ENCODE data around the gene ABHD14A. TPM values are rescaled to one million over a fixed set of nuclear protein-coding genes. Genes with fewer than 3 reads are reported as not detected.

Gene ABHD14A
- total RNA-seq, 1 donor from 2014 or later: 14.8 TPM

DNA sequence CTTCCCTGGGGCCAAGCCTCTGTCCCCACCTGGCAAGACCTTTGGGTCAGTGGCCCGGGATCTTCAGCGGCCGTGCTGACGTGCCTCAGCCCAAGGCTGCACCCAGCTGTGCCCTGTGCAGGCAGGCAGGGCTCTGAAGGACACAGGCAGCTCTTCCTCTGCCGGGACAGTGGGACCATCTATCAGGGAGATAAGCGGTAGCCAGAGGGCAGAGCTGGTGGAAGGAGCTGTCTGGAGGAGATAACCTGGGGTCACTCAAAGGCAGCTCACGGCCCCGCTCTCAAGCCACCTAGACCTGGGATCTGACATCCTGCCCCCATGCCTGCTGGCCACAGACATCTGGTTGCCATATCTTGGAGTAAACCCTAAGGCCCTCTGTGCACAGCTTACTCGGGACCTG is 54.2 kb downstream of the ABHD14A start:
- H3K9me3 Mint-ChIP-seq: no peaks in the 10 kb centered on the region
- H3K27me3 Mint-ChIP-seq (ENCODE audit: low read depth): no peaks in the 10 kb centered on the region
- peaks cover 28% of the 10 kb centered on the region for H3K4me1 Mint-ChIP-seq
- no peaks in the 10 kb centered on the region for H3K36me3 Mint-ChIP-seq (ENCODE audit: low read depth)
- DNase-seq (ENCODE audit: low read depth, low spot score): no peak
- H3K4me3 Mint-ChIP-seq: no peak overlapping the region
- H3K27ac Mint-ChIP-seq (ENCODE audit: unreplicated experiment): no peak overlapping the region
- TF ChIP-seq, protein P1, sequence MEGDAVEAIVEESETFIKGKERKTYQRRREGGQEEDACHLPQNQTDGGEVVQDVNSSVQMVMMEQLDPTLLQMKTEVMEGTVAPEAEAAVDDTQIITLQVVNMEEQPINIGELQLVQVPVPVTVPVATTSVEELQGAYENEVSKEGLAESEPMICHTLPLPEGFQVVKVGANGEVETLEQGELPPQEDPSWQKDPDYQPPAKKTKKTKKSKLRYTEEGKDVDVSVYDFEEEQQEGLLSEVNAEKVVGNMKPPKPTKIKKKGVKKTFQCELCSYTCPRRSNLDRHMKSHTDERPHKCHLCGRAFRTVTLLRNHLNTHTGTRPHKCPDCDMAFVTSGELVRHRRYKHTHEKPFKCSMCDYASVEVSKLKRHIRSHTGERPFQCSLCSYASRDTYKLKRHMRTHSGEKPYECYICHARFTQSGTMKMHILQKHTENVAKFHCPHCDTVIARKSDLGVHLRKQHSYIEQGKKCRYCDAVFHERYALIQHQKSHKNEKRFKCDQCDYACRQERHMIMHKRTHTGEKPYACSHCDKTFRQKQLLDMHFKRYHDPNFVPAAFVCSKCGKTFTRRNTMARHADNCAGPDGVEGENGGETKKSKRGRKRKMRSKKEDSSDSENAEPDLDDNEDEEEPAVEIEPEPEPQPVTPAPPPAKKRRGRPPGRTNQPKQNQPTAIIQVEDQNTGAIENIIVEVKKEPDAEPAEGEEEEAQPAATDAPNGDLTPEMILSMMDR (conservative IDR thresholded peaks at IDR 0.05): no peak

DNA sequence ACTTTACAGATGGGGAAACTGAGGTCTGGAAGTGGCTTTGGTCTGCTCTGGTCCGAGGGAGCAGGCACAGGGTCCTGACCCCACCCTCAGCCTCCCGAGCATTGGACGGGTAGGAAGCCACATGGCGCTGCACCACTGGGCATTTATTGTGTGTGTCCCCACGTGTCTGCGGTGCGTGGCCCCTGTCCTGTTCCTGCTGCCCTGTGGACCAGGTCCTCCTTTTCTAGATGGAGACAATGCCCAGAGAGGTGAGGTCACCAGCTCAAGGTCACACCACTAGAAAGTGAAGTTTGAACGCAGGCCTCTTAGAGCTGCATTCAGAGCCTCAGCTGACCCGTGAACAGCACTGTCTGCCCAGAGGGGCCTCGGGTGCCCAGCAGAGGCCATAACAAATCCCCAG is 54.7 kb downstream of the ABHD14A start:
- Mint-ChIP-seq H3K27ac (ENCODE audit: unreplicated experiment) (no peak overlapping the region), H3K9me3 (no peaks in the 10 kb centered on the region), H3K27me3 (ENCODE audit: low read depth) (no peaks in the 10 kb centered on the region), H3K4me3 (no peak overlapping the region), H3K4me1 (peaks cover 23% of the 10 kb centered on the region), H3K36me3 (ENCODE audit: low read depth) (no peaks in the 10 kb centered on the region)
- TF ChIP-seq, protein P1 (conservative IDR thresholded peaks at IDR 0.05): no peak
- no peak for DNase-seq (ENCODE audit: low read depth, low spot score)

Other genes starting within 250 kb of the ABHD14A start
- not detected in 2 replicates for gene IQCF6, start 195.8 kb upstream of the ABHD14A start, total RNA-seq
- not detected in 2 replicates for gene IQCF2, start 113.4 kb upstream of the ABHD14A start, total RNA-seq
- gene IQCF5, start 99.5 kb upstream of the ABHD14A start, total RNA-seq: not detected in 2 replicates
- not detected in 2 replicates for gene IQCF1, start 71.7 kb upstream of the ABHD14A start, total RNA-seq
- 37.9 and 40.1 TPM in 2 replicates for gene RRP9, start 33.2 kb upstream of the ABHD14A start, total RNA-seq
- gene PARP3, start 32.7 kb upstream of the ABHD14A start, total RNA-seq: 4.3 and 4.6 TPM in 2 replicates
- gene GPR62, start 19.7 kb upstream of the ABHD14A start, total RNA-seq: 0.18 and 0.23 TPM in 2 replicates
- 228 and 235 TPM in 2 replicates for gene PCBP4, start 7.6 kb upstream of the ABHD14A start, total RNA-seq
- 4.7 and 6.2 TPM in 2 replicates for gene ABHD14B, start 1.0 kb upstream of the ABHD14A start, total RNA-seq
- gene ACY1, start 8.5 kb downstream of the ABHD14A start, total RNA-seq: 29.9 and 32.5 TPM in 2 replicates
- 1,471 and 1,533 TPM in 2 replicates for gene RPL29, start 20.8 kb downstream of the ABHD14A start, total RNA-seq
- gene DUSP7, start 81.5 kb downstream of the ABHD14A start, total RNA-seq: 24.2 and 24.3 TPM in 2 replicates
- 27.7 and 30.1 TPM in 2 replicates for gene POC1A, start 179.4 kb downstream of the ABHD14A start, total RNA-seq
- 47.8 and 53.0 TPM in 2 replicates for gene ALAS1, start 223.1 kb downstream of the ABHD14A start, total RNA-seq